Kidney glomerular epithelial cell (primary cell): Measurements from ENCODE around the gene ABCA6.

ENCODE experiments used
- DNase-seq: peaks from one replicate; lab custom pipeline; 2025; lab: John Stamatoyannopoulos, UW

The ABCA6 gene

DNA sequence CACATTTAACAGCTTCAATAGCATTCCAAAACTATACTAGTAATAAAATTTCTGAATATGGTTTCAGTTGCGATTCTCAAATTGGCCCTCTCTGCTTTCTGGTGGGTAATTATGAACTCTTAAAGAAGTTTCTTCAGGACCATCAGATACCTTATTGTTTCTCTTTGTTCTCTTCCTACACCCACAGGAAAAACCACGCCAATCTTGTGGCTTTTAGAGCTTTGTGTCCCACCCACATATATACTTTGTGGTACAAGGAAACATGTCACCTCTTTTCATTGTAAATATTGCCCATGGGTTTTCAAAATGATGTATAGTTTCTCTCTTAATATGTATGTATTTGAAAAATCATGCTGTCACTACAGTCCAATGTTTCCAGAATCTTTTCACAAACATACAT is 93.1 kb downstream of the ABCA6 start:
- no peak for DNase-seq

- peak; percentile 80 for DNase-seq
These were observed 94.1 kb downstream of the ABCA6 start for GRCh38 chr17:69047368-69048263.

DNA sequence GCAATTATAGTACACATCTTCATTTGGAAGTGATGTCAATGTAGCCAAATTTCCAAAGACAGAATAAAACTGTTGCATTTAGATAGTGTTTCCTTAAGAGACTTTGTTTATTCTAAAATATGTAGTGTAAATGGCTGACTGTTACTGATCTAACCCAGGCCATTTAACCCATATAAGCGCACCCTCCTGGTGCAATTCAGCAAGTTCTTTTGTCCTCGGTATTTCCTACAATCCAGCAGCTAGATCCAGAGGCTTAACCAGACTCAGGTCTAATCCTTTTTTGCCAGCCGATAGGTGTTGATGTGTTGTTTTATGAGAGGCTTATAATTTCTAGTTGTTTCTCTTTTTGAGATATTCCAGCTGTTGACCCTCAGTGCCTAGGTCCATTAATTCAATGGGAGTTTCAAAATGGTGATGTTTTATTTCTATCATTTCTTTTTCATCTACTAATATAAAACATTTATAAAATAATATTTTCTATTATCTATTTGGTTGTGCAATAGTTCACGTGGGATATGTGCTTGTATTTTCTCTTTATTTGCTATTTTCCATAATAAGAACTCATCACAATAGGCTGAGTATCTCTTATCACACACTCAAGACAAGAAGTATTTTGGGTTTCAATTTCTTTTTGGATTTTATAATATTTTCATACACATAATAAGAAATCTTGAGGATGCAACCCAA is 95.4 kb downstream of the ABCA6 start:
- no peak for DNase-seq

DNA sequence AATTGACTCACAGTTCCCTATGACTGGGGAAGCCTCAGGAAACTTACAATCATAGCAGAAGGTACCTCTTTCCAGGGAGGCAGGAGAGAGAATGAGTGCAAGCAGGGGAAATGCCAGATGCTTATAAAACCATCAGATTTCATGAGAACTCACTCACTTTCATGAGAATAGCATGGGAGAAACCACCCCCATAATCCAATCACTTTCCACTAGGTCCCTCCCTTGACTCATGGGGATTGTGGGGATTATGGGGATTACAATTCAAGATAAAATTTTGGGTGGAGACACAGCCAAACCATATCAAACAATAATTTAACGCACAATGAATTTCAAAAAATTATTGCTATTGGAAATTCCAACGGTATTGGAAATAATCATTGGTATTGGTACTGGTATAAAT is 96.0 kb downstream of the ABCA6 start:
- no peak for DNase-seq

DNA sequence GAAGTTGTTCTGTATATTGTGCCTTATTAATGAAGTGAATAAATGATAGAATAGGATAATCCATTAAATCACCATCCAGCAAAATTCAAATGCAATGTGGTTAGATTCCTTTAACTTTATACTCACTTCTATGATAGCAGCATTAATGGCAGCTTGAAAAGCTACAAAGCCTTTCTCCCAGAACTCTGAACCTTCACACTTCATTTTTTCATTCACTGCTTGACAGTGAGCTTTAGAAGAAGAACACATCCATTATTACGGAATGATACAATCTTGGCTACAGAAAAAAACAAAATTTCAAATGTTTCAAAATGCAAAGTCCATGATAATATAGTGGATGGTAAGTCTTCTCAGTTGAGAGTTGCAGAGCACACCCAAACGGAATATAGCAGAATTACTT is 97.3 kb downstream of the ABCA6 start:
- no peak for DNase-seq

GRCh38 chr17:69043098-69043734 is 98.5 kb downstream of the ABCA6 start:
- DNase-seq: no peak

- DNase-seq: no peak
These were observed 99.4 kb downstream of the ABCA6 start for GRCh38 chr17:69042308-69042707.

- no peak for DNase-seq
These were observed 109.9 kb downstream of the ABCA6 start for GRCh38 chr17:69031839-69032238.

GRCh38 chr17:69030169-69030568 is 111.5 kb downstream of the ABCA6 start:
- DNase-seq: no peak
